ENCODE data around the gene TMEM269. TPM values are rescaled to one million over a fixed set of nuclear protein-coding genes. Genes with fewer than 3 reads are reported as not detected.

The TMEM269 gene
- total and polyA plus RNA-seq, 2 donors (not counting 1 experiment from before 2014, with no cell fraction given): 0.21 to 0.47 TPM

DNA sequence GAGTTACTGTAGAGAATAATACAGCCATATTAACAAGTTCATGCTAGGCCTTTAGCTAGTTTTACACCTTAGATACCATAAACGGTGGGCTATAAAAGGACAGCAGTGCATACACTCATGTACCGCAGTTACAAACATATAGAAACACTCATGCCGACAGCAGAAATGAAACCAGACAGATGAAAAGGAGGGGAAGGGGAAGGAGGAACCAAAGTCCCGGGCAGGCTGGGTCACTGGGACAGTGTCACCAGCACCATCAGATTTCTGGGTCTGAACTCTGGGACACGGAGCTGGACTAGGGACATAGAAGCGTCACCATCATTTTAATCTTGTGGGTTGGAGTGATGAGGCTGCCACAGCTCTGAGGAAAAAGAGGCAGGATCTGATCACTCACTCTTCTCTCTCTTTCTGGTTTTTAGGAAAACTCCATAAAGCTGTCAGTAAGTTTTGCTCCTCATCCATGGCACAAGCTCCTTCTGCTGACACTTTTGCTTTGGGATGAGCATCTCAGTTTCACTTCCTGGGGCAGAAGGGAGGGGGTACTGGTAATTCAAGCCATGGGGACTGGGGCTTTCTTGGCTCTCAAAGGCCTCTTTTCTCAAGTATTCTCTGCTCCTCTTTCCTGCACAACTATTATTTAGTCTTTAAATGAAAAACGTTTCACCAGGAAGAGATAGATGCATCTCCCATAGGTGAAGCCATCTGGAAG is 53.8 kb downstream of the TMEM269 start:
- Histone ChIP-seq H3K36me3 (replicated peaks in 1 of 2; ENCODE audit: control extremely low read depth in 1 of 2, control insufficient read depth in 1 of 2, extremely low read depth in 1 of 2, insufficient read depth in 2 of 2, low read length in 1 of 2) (no peaks in the 10 kb centered on the region), H2AFZ (ENCODE audit: insufficient read depth, low read depth, low read length, poor library complexity, severe bottlenecking) (peak overlapping the region; percentile 47), H3K9me3 (ENCODE audit: control extremely low read depth in 1 of 3, control insufficient read depth in 2 of 3, insufficient read depth in 1 of 3, low read length in 2 of 3) (no peaks in the 10 kb centered on the region), H3K27me3 (replicated peaks in 1 of 4; ENCODE audit: control extremely low read depth in 1 of 4, control insufficient read depth in 3 of 4, insufficient read depth in 4 of 4, low read length in 3 of 4) (no peaks in the 10 kb centered on the region), H3K79me2 (ENCODE audit: control insufficient read depth, insufficient read depth, low read length) (no peaks in the 10 kb centered on the region), H3K9ac (ENCODE audit: low read length) (no peak overlapping the region), H3K27ac (ENCODE audit: low read length in 2 of 2) (peak overlapping the region in 1 of 2 donors; percentile 31), H3K4me2 (replicated peaks; ENCODE audit: low read depth, low read length, poor library complexity, severe bottlenecking) (peak overlapping the region; percentile 39), H4K20me1 (ENCODE audit: control insufficient read depth, insufficient read depth, low read length, poor library complexity, severe bottlenecking) (no peaks in the 10 kb centered on the region), H3K4me1 (ENCODE audit: control insufficient read depth in 2 of 2, insufficient read depth in 2 of 2, low read length in 2 of 2) (peaks cover 6 to 24% of the 10 kb centered on the region in 2 donors), H3K4me3 (ENCODE audit: control extremely low read depth in 1 of 5, extremely low read depth in 1 of 5, insufficient read depth in 1 of 5, low read depth in 2 of 5, low read length in 4 of 5) (no peak overlapping the region)
- intact Hi-C loops (cut with micrococcal nuclease): no loop called here
- ATAC-seq (ENCODE audit: low read depth) (no peak), DNase-seq (peak; percentile 42)
- no peaks in the 10 kb centered on the region for H3K9me3 Mint-ChIP-seq (ENCODE audit: insufficient read depth)
- POLR2A ChIA-PET: interaction anchor here (0.6 to 0.8 kb wide), 2 partner anchors 8 to 235 kb away, joined by 3 read pairs; partner anchors contain the start of gene ZNF691
- peak overlapping the region; percentile 50 for H3K4me3 Mint-ChIP-seq
- peaks cover 22% of the 10 kb centered on the region for H3K4me1 Mint-ChIP-seq
- no peaks in the 10 kb centered on the region for H3K27me3 Mint-ChIP-seq
- 69% methylated on average over 2 of the region's 7 CpGs for WGBS (ENCODE audit: insufficient coverage)
- TF ChIP-seq CTCF (IDR thresholded peaks at IDR 0.05) (no peak), EZH2 (IDR thresholded peaks at IDR 0.05; ENCODE audit: borderline replicate concordance, insufficient read depth, low read depth, low read length, poor library complexity, severe bottlenecking) (no peak)
- H3K27ac Mint-ChIP-seq: peak overlapping the region; percentile 5
- CTCF ChIA-PET: interaction anchor here (0.6 to 1.6 kb wide), 3 partner anchors 7 to 17 kb away, joined by 3 to 7 read pairs (median 4); partner anchors contain the start of gene ZNF691

GRCh38 chr1:42841010-42841409 is 56.2 kb downstream of the TMEM269 start:
- Mint-ChIP-seq H3K27me3 (no peaks in the 10 kb centered on the region), H3K27ac (no peak overlapping the region), H3K4me3 (no peak overlapping the region), H3K4me1 (peaks cover 20% of the 10 kb centered on the region), H3K9me3 (ENCODE audit: insufficient read depth) (no peaks in the 10 kb centered on the region)
- no peak for TF ChIP-seq EZH2 (IDR thresholded peaks at IDR 0.05; ENCODE audit: borderline replicate concordance, insufficient read depth, low read depth, low read length, poor library complexity, severe bottlenecking)
- Histone ChIP-seq H3K27me3 (replicated peaks in 1 of 4; ENCODE audit: control extremely low read depth in 1 of 4, control insufficient read depth in 3 of 4, insufficient read depth in 4 of 4, low read length in 3 of 4) (no peaks in the 10 kb centered on the region), H3K36me3 (replicated peaks in 1 of 2; ENCODE audit: control extremely low read depth in 1 of 2, control insufficient read depth in 1 of 2, extremely low read depth in 1 of 2, insufficient read depth in 2 of 2, low read length in 1 of 2) (no peaks in the 10 kb centered on the region), H3K79me2 (ENCODE audit: control insufficient read depth, insufficient read depth, low read length) (no peaks in the 10 kb centered on the region), H3K4me2 (replicated peaks; ENCODE audit: low read depth, low read length, poor library complexity, severe bottlenecking) (no peak overlapping the region), H3K27ac (ENCODE audit: low read length in 2 of 2) (no peak overlapping the region), H4K20me1 (ENCODE audit: control insufficient read depth, insufficient read depth, low read length, poor library complexity, severe bottlenecking) (no peaks in the 10 kb centered on the region), H3K4me1 (ENCODE audit: control insufficient read depth in 2 of 2, insufficient read depth in 2 of 2, low read length in 2 of 2) (peaks cover 7 to 25% of the 10 kb centered on the region in 2 donors), H3K9me3 (ENCODE audit: control extremely low read depth in 1 of 3, control insufficient read depth in 2 of 3, insufficient read depth in 1 of 3, low read length in 2 of 3) (no peaks in the 10 kb centered on the region), H3K9ac (ENCODE audit: low read length) (no peak overlapping the region), H3K4me3 (ENCODE audit: control extremely low read depth in 1 of 5, extremely low read depth in 1 of 5, insufficient read depth in 1 of 5, low read depth in 2 of 5, low read length in 4 of 5) (no peak overlapping the region), H2AFZ (ENCODE audit: insufficient read depth, low read depth, low read length, poor library complexity, severe bottlenecking) (no peak overlapping the region)
- DNase-seq (no peak), ATAC-seq (ENCODE audit: low read depth) (no peak)
- ChIA-PET POLR2A (no interaction called here), CTCF (no interaction called here)
- intact Hi-C loops (cut with micrococcal nuclease): no loop called here
- WGBS (ENCODE audit: insufficient coverage): no CpG with 5 or more reads among the region's 3 CpGs

Data from B cell (primary cell).